H9 (cell line): ENCODE results near the gene ZNF106. TPM values are rescaled to one million over a fixed set of nuclear protein-coding genes. Genes with fewer than 3 reads are reported as not detected.

ENCODE experiments used
- DNase-seq: peaks from one replicate; pipeline ENCODE4 v3.0.0-alpha.2; 2017
- H2AFZ ChIP-seq: one replicate; pipeline ENCODE4 v1.6.1; 2013; ENCODE audit warnings: mild to moderate bottlenecking, low read length, control low read depth, moderate library complexity
- H2AK5ac ChIP-seq: 2 replicates; pipeline ENCODE4 v1.6.1; 2013; ENCODE audit warnings: low read length, control low read depth, mixed read lengths; ENCODE audit not compliant: insufficient read length
- H2BK120ac ChIP-seq: one replicate; pipeline ENCODE4 v1.6.1; 2013; ENCODE audit warnings: low read depth, mild to moderate bottlenecking, low read length, control low read depth, inconsistent platforms; ENCODE audit not compliant: poor library complexity, severe bottlenecking
- H2BK12ac ChIP-seq: 2 replicates; pipeline ENCODE4 v1.6.1; 2013; ENCODE audit warnings: low read length, control low read depth, mixed read lengths, low read depth; ENCODE audit not compliant: insufficient read length
- H2BK15ac ChIP-seq: 2 replicates; pipeline ENCODE4 v1.6.1; 2013; ENCODE audit warnings: low read depth, low read length, control low read depth
- H2BK20ac ChIP-seq: one replicate; pipeline ENCODE4 v1.6.1; 2013; ENCODE audit warnings: low read depth, mild to moderate bottlenecking, low read length, control low read depth, inconsistent platforms; ENCODE audit not compliant: poor library complexity, severe bottlenecking
- H2BK5ac ChIP-seq: 2 replicates; pipeline ENCODE4 v1.6.1; 2013; ENCODE audit warnings: low read length, control low read depth, mixed read lengths; ENCODE audit not compliant: insufficient read length
- H3K14ac ChIP-seq: 2 replicates; pipeline ENCODE4 v1.6.1; 2013; ENCODE audit warnings: low read length, control low read depth; ENCODE audit not compliant: insufficient read depth
- H3K18ac ChIP-seq: 2 replicates; pipeline ENCODE4 v1.6.1; 2013; ENCODE audit warnings: low read depth, mild to moderate bottlenecking, mixed read lengths, low read length, control low read depth; ENCODE audit not compliant: insufficient read length
- H3K23ac ChIP-seq: 2 replicates; pipeline ENCODE4 v1.6.1; 2013; ENCODE audit warnings: low read length, control low read depth, mixed read lengths, low read depth; ENCODE audit not compliant: insufficient read length
- H3K23me2 ChIP-seq: 2 replicates; pipeline ENCODE4 v1.6.1; 2013; ENCODE audit warnings: low read depth, mild to moderate bottlenecking, mixed read lengths, low read length, control low read depth; ENCODE audit not compliant: insufficient read length, poor library complexity, severe bottlenecking
- H3K27ac ChIP-seq: 2 replicates; pipeline ENCODE4 v1.5.1; 2013; ENCODE audit warnings: low read length, control low read depth, mixed read lengths, low read depth; ENCODE audit not compliant: insufficient read length
- H3K27me3 ChIP-seq: 2 replicates; pipeline ENCODE4 v1.6.1; 2013; ENCODE audit warnings: low read length, control low read depth, inconsistent platforms; ENCODE audit not compliant: insufficient read depth
- H3K4ac ChIP-seq: 2 replicates; pipeline ENCODE4 v1.6.1; 2013; ENCODE audit warnings: low read depth, mild to moderate bottlenecking, control low read depth, inconsistent platforms, low read length, moderate library complexity
- H3K4me1 ChIP-seq: 2 replicates; pipeline ENCODE4 v1.6.1; 2013; ENCODE audit warnings: low read length, control low read depth, inconsistent platforms; ENCODE audit not compliant: insufficient read depth
- H3K4me2 ChIP-seq: 2 replicates; pipeline ENCODE4 v1.6.1; 2013; ENCODE audit warnings: low read length, control low read depth, mixed read lengths; ENCODE audit not compliant: insufficient read length, insufficient read depth
- H3K56ac ChIP-seq: 2 replicates; pipeline ENCODE4 v1.6.1; 2013; ENCODE audit warnings: low read depth, mild to moderate bottlenecking, mixed read lengths, low read length, control low read depth; ENCODE audit not compliant: insufficient read length
- H3K79me1 ChIP-seq: 2 replicates; pipeline ENCODE4 v1.6.1; 2013; ENCODE audit warnings: low read depth, mild to moderate bottlenecking, moderate library complexity, low read length, control low read depth, inconsistent platforms; ENCODE audit not compliant: insufficient read depth, poor library complexity, severe bottlenecking
- H3K79me2 ChIP-seq: 2 replicates; pipeline ENCODE4 v1.6.1; 2013; ENCODE audit warnings: low read length, control low read depth, inconsistent platforms; ENCODE audit not compliant: insufficient read depth
- H3K9ac ChIP-seq: 2 replicates; pipeline ENCODE4 v1.6.1; 2013; ENCODE audit warnings: low read length, control low read depth, mixed read lengths; ENCODE audit not compliant: insufficient read length; ENCODE audit errors: extremely low read depth
- H3K9me3 ChIP-seq: one replicate; pipeline ENCODE4 v1.6.1; 2013; ENCODE audit warnings: low read depth, low read length, inconsistent platforms; ENCODE audit not compliant: control insufficient read depth
- H3T11ph ChIP-seq: one replicate; pipeline ENCODE4 v1.6.1; 2013; ENCODE audit warnings: mild to moderate bottlenecking, low read length, control low read depth, inconsistent platforms
- H4K20me1 ChIP-seq: one replicate; pipeline ENCODE4 v1.6.1; 2013; ENCODE audit not compliant: control insufficient read depth, insufficient read length, insufficient read depth
- H4K5ac ChIP-seq: 2 replicates; pipeline ENCODE4 v1.6.1; 2013; ENCODE audit warnings: low read depth, mild to moderate bottlenecking, mixed read lengths, low read length, control low read depth; ENCODE audit not compliant: insufficient read length
- H4K8ac ChIP-seq: replicated peaks from 2 replicates; pipeline ENCODE4 v1.6.1; 2013; ENCODE audit warnings: low read length, control low read depth, mixed read lengths, low read depth; ENCODE audit not compliant: insufficient read length
- H4K91ac ChIP-seq: 2 replicates; pipeline ENCODE4 v1.6.1; 2013; ENCODE audit warnings: low read depth, mild to moderate bottlenecking, moderate library complexity, mixed read lengths, low read length, control low read depth; ENCODE audit not compliant: insufficient read length
- H3K27ac Mint-ChIP-seq, 3 experiments: 2 replicates in 2 of 3; 3 replicates in 1 of 3; pipeline ENCODE4 v1.8.0; 2020 to 2021; ENCODE audit warnings: mixed read lengths in 3 of 3, mild to moderate bottlenecking in 1 of 3, moderate library complexity in 1 of 3
- H3K27me3 Mint-ChIP-seq: 2 replicates; pipeline ENCODE4 v1.8.0; 2021; ENCODE audit warnings: low read depth, mild to moderate bottlenecking, moderate library complexity, mixed read lengths
- H3K36me3 Mint-ChIP-seq, 3 experiments: 2 replicates in 2 of 3; 3 replicates in 1 of 3; pipeline ENCODE4 v1.8.0; 2020 to 2021; ENCODE audit warnings: low read depth in 3 of 3, mixed read lengths in 3 of 3; ENCODE audit not compliant: insufficient read depth in 1 of 3
- H3K4me1 Mint-ChIP-seq, 2 experiments: 2 replicates each; pipeline ENCODE4 v1.8.0; 2020; ENCODE audit warnings: mixed read lengths in 2 of 2
- H3K4me3 Mint-ChIP-seq, 2 experiments: 2 replicates in 1 of 2; 3 replicates in 1 of 2; pipeline ENCODE4 v1.8.0; 2020 to 2021; ENCODE audit warnings: mild to moderate bottlenecking in 2 of 2, mixed read lengths in 2 of 2, moderate library complexity in 1 of 2
- H3K9me3 Mint-ChIP-seq, 2 experiments: 2 replicates in 1 of 2; 3 replicates in 1 of 2; pipeline ENCODE4 v1.8.0; 2020; ENCODE audit warnings: mild to moderate bottlenecking in 2 of 2, mixed read lengths in 2 of 2, moderate library complexity in 1 of 2
- WGBS: extraction: QIAGEN DNeasy Blood & Tissue Kit; methylation state at CpG from one replicate; pipeline ENCODE4 v1.1.7; 2013; ENCODE audit warnings: missing lambda C conversion rate, low lambda C conversion rate, mixed read lengths; ENCODE audit not compliant: insufficient read length; ENCODE audit errors: extremely low coverage; 5-methylcytosine and 5-hydroxymethylcytosine counted together
- total RNA-seq: library from RNA; stranded (reverse); gene quantifications from 2 replicates; pipeline ENCODE4 v1.2.1, GENCODE V29; 2021
- TF ChIP-seq, protein P1 (sequence below): fragments of 200-600 bp; sonication (generic); conservative IDR thresholded peaks from 3 replicates; pipeline ENCODE4 v1.8.0; 2021; ENCODE audit warnings: antibody characterized with exemption, mild to moderate bottlenecking

Gene ZNF106
- total RNA-seq, 1 experiment from 2014 or later = 55.0 TPM

DNA sequence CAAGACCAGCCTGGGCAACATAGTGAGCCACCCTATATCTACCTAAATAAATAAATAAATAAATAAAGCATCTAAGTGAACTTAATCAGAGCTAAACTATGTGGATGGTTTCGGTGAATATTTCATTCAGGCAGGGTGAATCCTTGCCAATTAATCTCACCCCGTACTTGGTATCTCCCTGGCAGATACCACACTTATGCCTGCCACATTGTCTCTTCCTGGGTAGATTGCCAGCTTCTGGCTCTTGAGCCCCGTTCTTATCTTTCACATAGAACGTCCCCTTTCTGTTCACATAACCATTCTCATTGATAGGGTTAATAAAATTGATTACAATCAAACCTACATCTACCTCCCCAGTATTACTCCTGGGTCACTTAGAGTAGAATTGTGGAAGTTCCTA lies 11.5 kb upstream of the ZNF106 start:
- H3K4ac ChIP-seq = no peak overlapping the region
- no peak overlapping the region for H3K27ac Mint-ChIP-seq
- H3K23ac ChIP-seq = no peak overlapping the region
- no peak overlapping the region for H2BK15ac ChIP-seq
- no peaks in the 10 kb centered on the region for H3K23me2 ChIP-seq
- no peak overlapping the region for H3T11ph ChIP-seq
- no peaks in the 10 kb centered on the region for H4K20me1 ChIP-seq
- H3K4me1 Mint-ChIP-seq = peaks cover 16 to 27% of the 10 kb centered on the region in 2 experiments
- no peak overlapping the region for H2BK12ac ChIP-seq
- peaks cover 0 to 7% (median 6%) of the 10 kb centered on the region in 3 experiments; a peak in 4 of 7 replicates for H3K36me3 Mint-ChIP-seq
- no peak overlapping the region for H3K9ac ChIP-seq
- H3K27ac ChIP-seq = no peak overlapping the region
- DNase-seq = no peak
- no peak overlapping the region for H2BK20ac ChIP-seq
- WGBS = no CpG with 5 or more reads among the region's 4 CpGs
- TF ChIP-seq, protein P1, sequence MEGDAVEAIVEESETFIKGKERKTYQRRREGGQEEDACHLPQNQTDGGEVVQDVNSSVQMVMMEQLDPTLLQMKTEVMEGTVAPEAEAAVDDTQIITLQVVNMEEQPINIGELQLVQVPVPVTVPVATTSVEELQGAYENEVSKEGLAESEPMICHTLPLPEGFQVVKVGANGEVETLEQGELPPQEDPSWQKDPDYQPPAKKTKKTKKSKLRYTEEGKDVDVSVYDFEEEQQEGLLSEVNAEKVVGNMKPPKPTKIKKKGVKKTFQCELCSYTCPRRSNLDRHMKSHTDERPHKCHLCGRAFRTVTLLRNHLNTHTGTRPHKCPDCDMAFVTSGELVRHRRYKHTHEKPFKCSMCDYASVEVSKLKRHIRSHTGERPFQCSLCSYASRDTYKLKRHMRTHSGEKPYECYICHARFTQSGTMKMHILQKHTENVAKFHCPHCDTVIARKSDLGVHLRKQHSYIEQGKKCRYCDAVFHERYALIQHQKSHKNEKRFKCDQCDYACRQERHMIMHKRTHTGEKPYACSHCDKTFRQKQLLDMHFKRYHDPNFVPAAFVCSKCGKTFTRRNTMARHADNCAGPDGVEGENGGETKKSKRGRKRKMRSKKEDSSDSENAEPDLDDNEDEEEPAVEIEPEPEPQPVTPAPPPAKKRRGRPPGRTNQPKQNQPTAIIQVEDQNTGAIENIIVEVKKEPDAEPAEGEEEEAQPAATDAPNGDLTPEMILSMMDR = no peak
- H3K27me3 ChIP-seq = no peaks in the 10 kb centered on the region
- peaks cover 10% of the 10 kb centered on the region for H3K79me1 ChIP-seq
- H2BK120ac ChIP-seq = no peak overlapping the region
- peaks cover 4% of the 10 kb centered on the region; the same call in 1 of the 2 replicates for H3K4me1 ChIP-seq
- peaks cover 2% of the 10 kb centered on the region; the same call in 1 of the 2 replicates for H3K79me2 ChIP-seq
- no peak overlapping the region for H3K14ac ChIP-seq
- H3K9me3 Mint-ChIP-seq = no peaks in the 10 kb centered on the region
- no peak overlapping the region for H2BK5ac ChIP-seq
- no peak overlapping the region for H3K4me3 Mint-ChIP-seq
- no peak overlapping the region for H3K4me2 ChIP-seq
- H3K18ac ChIP-seq = no peak overlapping the region
- no peaks in the 10 kb centered on the region for H3K9me3 ChIP-seq
- H2AK5ac ChIP-seq = no peak overlapping the region
- no peak overlapping the region for H2AFZ ChIP-seq
- H4K5ac ChIP-seq = no peak overlapping the region
- no peak overlapping the region for H3K56ac ChIP-seq
- no peak overlapping the region for H4K91ac ChIP-seq
- H4K8ac ChIP-seq = no peak overlapping the region
- H3K27me3 Mint-ChIP-seq = no peaks in the 10 kb centered on the region
